GM15510 (cell line): ENCODE measurements around the gene C14orf39.

Experiments
- POLR2A ChIP-seq: IDR thresholded peaks from 3 replicates; pipeline ENCODE4 v1.6.1; 2011; ENCODE audit warnings: borderline replicate concordance; ENCODE audit not compliant: insufficient read length; ENCODE audit errors: extremely low read depth

Gene C14orf39

GRCh38 chr14:60485598-60486251 lies at the start of gene C14orf39:
TSS of gene C14orf39 (minus strand) at chr14:60486063. CDS start at chr14:60485078, 985 bp downstream.
- no peak for TF ChIP-seq POLR2A

- no peak for TF ChIP-seq POLR2A
Observed at GRCh38 chr14:60532442-60532841, 46.6 kb upstream of the C14orf39 start.

- TF ChIP-seq POLR2A: no peak
Observed at GRCh38 chr14:60515511-60516289, 29.8 kb upstream of the C14orf39 start.

- no peak for TF ChIP-seq POLR2A
Observed at GRCh38 chr14:60514741-60515491, 29.1 kb upstream of the C14orf39 start.

GRCh38 chr14:60514378-60514740 lies 28.5 kb upstream of the C14orf39 start:
- TF ChIP-seq POLR2A: no peak

- no peak for TF ChIP-seq POLR2A
Observed at GRCh38 chr14:60512973-60513571, 27.2 kb upstream of the C14orf39 start.

- no peak for TF ChIP-seq POLR2A
Observed at GRCh38 chr14:60512126-60512525, 26.3 kb upstream of the C14orf39 start.

- no peak for TF ChIP-seq POLR2A
Observed at GRCh38 chr14:60510951-60511599, 25.2 kb upstream of the C14orf39 start.

GRCh38 chr14:60510254-60510950 lies 24.5 kb upstream of the C14orf39 start:
- no peak for TF ChIP-seq POLR2A

- TF ChIP-seq POLR2A: no peak
Observed at GRCh38 chr14:60509438-60510253, 23.8 kb upstream of the C14orf39 start.

- TF ChIP-seq POLR2A: no peak
Observed at GRCh38 chr14:60508707-60509437, 23.0 kb upstream of the C14orf39 start, which contains the start of gene SIX6. TSS of gene SIX6 (plus strand) at chr14:60509146. CDS start at chr14:60509399, 253 bp downstream.

- no peak for TF ChIP-seq POLR2A
Observed at GRCh38 chr14:60508363-60508706, 22.5 kb upstream of the C14orf39 start.
